ENCODE measurements around the gene GABRB1.

Gene GABRB1

DNA sequence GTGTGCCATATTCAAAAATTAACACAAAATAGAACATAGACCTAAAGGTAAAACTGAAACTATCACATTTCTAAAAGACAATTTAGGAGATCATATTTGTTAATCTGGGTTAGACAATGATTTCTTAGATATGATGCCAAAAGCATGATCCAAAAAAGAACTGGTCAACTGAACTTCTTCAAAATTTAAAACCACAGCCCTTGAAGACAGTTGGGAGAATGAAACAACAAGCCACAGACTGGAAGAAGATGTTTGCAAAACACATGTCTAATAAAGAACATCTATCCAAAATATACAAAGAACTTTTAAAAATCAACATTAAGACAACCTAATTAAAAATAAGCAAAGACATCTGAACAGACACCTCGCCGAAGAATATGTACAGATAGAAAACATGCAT lies 412.7 kb downstream of the GABRB1 start:
- no peaks in the 10 kb centered on the region for H3K9me3 ChIP-seq (ENCODE audit: control insufficient read depth, insufficient read depth, low read depth, low read length)
- ChIA-PET POLR2A (no interaction called here), CTCF (no interaction called here)
- no peak overlapping the region for H3K4me3 ChIP-seq (ENCODE audit: low read depth, low read length)
- no peaks in the 10 kb centered on the region for H3K4me1 ChIP-seq (ENCODE audit: control insufficient read depth, insufficient read depth, low read length)
- no peak overlapping the region for H3K27ac ChIP-seq (ENCODE audit: extremely low read depth, low read depth, low read length)
- TF ChIP-seq ZNF146 (tag by site-specific recombination; IDR thresholded peaks at IDR 0.05), result no peak
- no peak for TF ChIP-seq ZNF629 (tag by site-specific recombination; IDR thresholded peaks at IDR 0.05)
- TF ChIP-seq ZNF184 (tag by site-specific recombination; IDR thresholded peaks at IDR 0.05), result no peak
- no peak for TF ChIP-seq TCF7L2 (IDR thresholded peaks at IDR 0.05; ENCODE audit: borderline replicate concordance, low read depth, low read length)
- TF ChIP-seq KLF9 (tag by site-specific recombination; IDR thresholded peaks at IDR 0.05; ENCODE audit: low read depth), result no peak
- TF ChIP-seq, protein P1, sequence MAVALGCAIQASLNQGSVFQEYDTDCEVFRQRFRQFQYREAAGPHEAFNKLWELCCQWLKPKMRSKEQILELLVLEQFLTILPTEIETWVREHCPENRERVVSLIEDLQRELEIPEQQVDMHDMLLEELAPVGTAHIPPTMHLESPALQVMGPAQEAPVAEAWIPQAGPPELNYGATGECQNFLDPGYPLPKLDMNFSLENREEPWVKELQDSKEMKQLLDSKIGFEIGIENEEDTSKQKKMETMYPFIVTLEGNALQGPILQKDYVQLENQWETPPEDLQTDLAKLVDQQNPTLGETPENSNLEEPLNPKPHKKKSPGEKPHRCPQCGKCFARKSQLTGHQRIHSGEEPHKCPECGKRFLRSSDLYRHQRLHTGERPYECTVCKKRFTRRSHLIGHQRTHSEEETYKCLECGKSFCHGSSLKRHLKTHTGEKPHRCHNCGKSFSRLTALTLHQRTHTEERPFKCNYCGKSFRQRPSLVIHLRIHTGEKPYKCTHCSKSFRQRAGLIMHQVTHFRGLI (tag by site-specific recombination; IDR thresholded peaks at IDR 0.05), result no peak
- no peak for TF ChIP-seq ZNF138 (tag by site-specific recombination; IDR thresholded peaks at IDR 0.05; ENCODE audit: borderline replicate concordance)
- no peak for TF ChIP-seq SALL2 (tag by site-specific recombination; IDR thresholded peaks at IDR 0.05; ENCODE audit: borderline replicate concordance)
- TF ChIP-seq ZNF549 (tag by site-specific recombination; IDR thresholded peaks at IDR 0.05), result no peak
- TF ChIP-seq, protein P2, sequence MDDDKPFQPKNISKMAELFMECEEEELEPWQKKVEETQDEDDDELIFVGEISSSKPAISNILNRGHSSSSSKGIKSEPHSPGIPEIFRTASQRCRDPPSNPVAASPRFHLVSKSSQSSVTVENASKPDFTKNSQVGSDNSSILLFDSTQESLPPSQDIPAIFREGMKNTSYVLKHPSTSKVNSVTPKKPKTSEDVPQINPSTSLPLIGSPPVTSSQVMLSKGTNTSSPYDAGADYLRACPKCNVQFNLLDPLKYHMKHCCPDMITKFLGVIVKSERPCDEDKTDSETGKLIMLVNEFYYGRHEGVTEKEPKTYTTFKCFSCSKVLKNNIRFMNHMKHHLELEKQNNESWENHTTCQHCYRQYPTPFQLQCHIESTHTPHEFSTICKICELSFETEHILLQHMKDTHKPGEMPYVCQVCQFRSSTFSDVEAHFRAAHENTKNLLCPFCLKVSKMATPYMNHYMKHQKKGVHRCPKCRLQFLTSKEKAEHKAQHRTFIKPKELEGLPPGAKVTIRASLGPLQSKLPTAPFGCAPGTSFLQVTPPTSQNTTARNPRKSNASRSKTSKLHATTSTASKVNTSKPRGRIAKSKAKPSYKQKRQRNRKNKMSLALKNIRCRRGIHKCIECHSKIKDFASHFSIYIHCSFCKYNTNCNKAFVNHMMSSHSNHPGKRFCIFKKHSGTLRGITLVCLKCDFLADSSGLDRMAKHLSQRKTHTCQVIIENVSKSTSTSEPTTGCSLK (tag by site-specific recombination; IDR thresholded peaks at IDR 0.05), result no peak
- no peak for TF ChIP-seq ZNF114 (tag by site-specific recombination; IDR thresholded peaks at IDR 0.05)
- no peak for TF ChIP-seq HOXA7 (CRISPR knock-in tag; IDR thresholded peaks at IDR 0.05; ENCODE audit: borderline replicate concordance)
- TF ChIP-seq, protein P3, sequence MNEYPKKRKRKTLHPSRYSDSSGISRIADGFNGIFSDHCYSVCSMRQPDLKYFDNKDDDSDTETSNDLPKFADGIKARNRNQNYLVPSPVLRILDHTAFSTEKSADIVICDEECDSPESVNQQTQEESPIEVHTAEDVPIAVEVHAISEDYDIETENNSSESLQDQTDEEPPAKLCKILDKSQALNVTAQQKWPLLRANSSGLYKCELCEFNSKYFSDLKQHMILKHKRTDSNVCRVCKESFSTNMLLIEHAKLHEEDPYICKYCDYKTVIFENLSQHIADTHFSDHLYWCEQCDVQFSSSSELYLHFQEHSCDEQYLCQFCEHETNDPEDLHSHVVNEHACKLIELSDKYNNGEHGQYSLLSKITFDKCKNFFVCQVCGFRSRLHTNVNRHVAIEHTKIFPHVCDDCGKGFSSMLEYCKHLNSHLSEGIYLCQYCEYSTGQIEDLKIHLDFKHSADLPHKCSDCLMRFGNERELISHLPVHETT (tag by site-specific recombination; IDR thresholded peaks at IDR 0.05), result no peak
- no peak for TF ChIP-seq ZNF274 (IDR thresholded peaks at IDR 0.05; ENCODE audit: low read length)
- no peak for TF ChIP-seq ZNF274 (tag by site-specific recombination; IDR thresholded peaks at IDR 0.05; ENCODE audit: borderline replicate concordance)
- no peak for TF ChIP-seq MZF1 (tag by site-specific recombination; IDR thresholded peaks at IDR 0.05; ENCODE audit: borderline replicate concordance)
- no peak for TF ChIP-seq ZNF133 (tag by site-specific recombination; IDR thresholded peaks at IDR 0.05)
- no peaks in the 10 kb centered on the region for H3K36me3 ChIP-seq (ENCODE audit: control insufficient read depth in 2 of 2, insufficient read depth in 1 of 2, low read length in 2 of 2)

DNA sequence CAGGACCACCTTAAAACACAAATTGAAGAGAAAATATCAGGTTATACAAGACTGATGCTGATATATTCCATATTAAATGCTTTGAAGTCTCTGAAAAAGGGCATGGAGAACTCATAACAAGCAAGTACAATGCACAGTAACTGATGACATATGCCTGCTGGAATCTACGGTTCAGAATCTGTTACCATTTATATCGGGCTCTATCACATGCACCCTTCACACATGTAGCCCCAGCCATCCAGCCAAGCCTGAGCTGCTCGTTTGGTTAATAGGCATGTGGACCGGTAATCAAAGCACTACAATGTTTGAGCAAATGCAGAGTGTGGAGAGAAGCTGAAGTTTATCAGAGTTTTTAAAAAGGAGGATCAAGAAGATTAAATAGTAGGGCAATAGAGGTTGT lies 420.3 kb downstream of the GABRB1 start:
- H3K4me3 ChIP-seq (ENCODE audit: low read depth, low read length), result no peak overlapping the region
- TF ChIP-seq ZNF121 (tag by site-specific recombination; IDR thresholded peaks at IDR 0.05), result no peak
- TF ChIP-seq OVOL3 (tag by site-specific recombination; IDR thresholded peaks at IDR 0.05), result no peak
- TF ChIP-seq, protein P4, sequence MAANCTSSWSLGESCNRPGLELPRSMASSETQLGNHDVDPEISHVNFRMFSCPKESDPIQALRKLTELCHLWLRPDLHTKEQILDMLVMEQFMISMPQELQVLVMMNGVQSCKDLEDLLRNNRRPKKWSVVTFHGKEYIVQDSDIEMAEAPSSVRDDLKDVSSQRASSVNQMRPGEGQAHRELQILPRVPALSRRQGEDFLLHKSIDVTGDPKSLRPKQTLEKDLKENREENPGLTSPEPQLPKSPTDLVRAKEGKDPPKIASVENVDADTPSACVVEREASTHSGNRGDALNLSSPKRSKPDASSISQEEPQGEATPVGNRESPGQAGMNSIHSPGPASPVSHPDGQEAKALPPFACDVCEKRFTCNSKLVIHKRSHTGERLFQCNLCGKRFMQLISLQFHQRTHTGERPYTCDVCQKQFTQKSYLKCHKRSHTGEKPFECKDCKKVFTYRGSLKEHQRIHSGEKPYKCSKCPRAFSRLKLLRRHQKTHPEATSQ (tag by site-specific recombination; IDR thresholded peaks at IDR 0.05), result no peak
- no peak for TF ChIP-seq WT1 (tag by site-specific recombination; IDR thresholded peaks at IDR 0.05)
- TF ChIP-seq, protein P5, sequence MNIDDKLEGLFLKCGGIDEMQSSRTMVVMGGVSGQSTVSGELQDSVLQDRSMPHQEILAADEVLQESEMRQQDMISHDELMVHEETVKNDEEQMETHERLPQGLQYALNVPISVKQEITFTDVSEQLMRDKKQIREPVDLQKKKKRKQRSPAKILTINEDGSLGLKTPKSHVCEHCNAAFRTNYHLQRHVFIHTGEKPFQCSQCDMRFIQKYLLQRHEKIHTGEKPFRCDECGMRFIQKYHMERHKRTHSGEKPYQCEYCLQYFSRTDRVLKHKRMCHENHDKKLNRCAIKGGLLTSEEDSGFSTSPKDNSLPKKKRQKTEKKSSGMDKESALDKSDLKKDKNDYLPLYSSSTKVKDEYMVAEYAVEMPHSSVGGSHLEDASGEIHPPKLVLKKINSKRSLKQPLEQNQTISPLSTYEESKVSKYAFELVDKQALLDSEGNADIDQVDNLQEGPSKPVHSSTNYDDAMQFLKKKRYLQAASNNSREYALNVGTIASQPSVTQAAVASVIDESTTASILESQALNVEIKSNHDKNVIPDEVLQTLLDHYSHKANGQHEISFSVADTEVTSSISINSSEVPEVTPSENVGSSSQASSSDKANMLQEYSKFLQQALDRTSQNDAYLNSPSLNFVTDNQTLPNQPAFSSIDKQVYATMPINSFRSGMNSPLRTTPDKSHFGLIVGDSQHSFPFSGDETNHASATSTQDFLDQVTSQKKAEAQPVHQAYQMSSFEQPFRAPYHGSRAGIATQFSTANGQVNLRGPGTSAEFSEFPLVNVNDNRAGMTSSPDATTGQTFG (tag by site-specific recombination; IDR thresholded peaks at IDR 0.05; ENCODE audit: borderline replicate concordance), result no peak
- TF ChIP-seq, protein P6, sequence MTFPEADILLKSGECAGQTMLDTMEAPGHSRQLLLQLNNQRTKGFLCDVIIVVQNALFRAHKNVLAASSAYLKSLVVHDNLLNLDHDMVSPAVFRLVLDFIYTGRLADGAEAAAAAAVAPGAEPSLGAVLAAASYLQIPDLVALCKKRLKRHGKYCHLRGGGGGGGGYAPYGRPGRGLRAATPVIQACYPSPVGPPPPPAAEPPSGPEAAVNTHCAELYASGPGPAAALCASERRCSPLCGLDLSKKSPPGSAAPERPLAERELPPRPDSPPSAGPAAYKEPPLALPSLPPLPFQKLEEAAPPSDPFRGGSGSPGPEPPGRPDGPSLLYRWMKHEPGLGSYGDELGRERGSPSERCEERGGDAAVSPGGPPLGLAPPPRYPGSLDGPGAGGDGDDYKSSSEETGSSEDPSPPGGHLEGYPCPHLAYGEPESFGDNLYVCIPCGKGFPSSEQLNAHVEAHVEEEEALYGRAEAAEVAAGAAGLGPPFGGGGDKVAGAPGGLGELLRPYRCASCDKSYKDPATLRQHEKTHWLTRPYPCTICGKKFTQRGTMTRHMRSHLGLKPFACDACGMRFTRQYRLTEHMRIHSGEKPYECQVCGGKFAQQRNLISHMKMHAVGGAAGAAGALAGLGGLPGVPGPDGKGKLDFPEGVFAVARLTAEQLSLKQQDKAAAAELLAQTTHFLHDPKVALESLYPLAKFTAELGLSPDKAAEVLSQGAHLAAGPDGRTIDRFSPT (tag by site-specific recombination; IDR thresholded peaks at IDR 0.05), result no peak
- TF ChIP-seq ZNF221 (tag by site-specific recombination; IDR thresholded peaks at IDR 0.05; ENCODE audit: borderline replicate concordance), result no peak
- no peak overlapping the region for H3K27ac ChIP-seq (ENCODE audit: extremely low read depth, low read depth, low read length)
- ChIA-PET POLR2A (no interaction called here), CTCF (no interaction called here)
- peaks cover 4 to 40% of the 10 kb centered on the region in 2 experiments for H3K36me3 ChIP-seq (ENCODE audit: control insufficient read depth in 2 of 2, insufficient read depth in 1 of 2, low read length in 2 of 2)
- no peaks in the 10 kb centered on the region for H3K4me1 ChIP-seq (ENCODE audit: control insufficient read depth, insufficient read depth, low read length)
- H3K9me3 ChIP-seq (ENCODE audit: control insufficient read depth, insufficient read depth, low read depth, low read length), result no peaks in the 10 kb centered on the region
